Right atrium auricular region (tissue), 2 donors: ENCODE measurements around the gene COBL. TPM values are rescaled to one million over a fixed set of nuclear protein-coding genes. Genes with fewer than 3 reads are reported as not detected.

Experiments used
- DNase-seq: peaks from one replicate; pipeline ENCODE4 v3.0.0-alpha.2; 2019; ENCODE audit warnings: low spot score
- H3K27ac ChIP-seq, 2 donors: fragments of 200-600 bp; sonication (generic); 1 replicate in 1 of 2; 2 replicates in 1 of 2; pipeline ENCODE4 v1.5.1; 2016 to 2019
- H3K27me3 ChIP-seq, 2 donors: fragments of 200-600 bp; sonication (generic); one replicate each; pipeline versions ENCODE4 v1.5.1 to v1.6.0; 2017 to 2019
- H3K36me3 ChIP-seq: fragments of 200-600 bp; sonication (generic); one replicate; pipeline ENCODE4 v1.5.1; 2016
- H3K4me1 ChIP-seq, 2 donors: fragments of 200-600 bp; sonication (generic); one replicate each; pipeline versions ENCODE4 v1.5.1 to v1.6.0; 2017 to 2019
- H3K4me3 ChIP-seq, 2 donors: fragments of 200-600 bp; sonication (generic); 1 replicate in 1 of 2; 2 replicates in 1 of 2; pipeline ENCODE4 v1.5.1; 2017 to 2019; ENCODE audit warnings: mild to moderate bottlenecking in 1 of 2, moderate library complexity in 1 of 2
- H3K9me3 ChIP-seq, 2 donors: fragments of 200-600 bp; sonication (generic); one replicate each; pipeline ENCODE4 v1.5.1; 2019
- CTCF ChIP-seq, 2 donors: fragments of 200-600 bp; sonication (generic); IDR thresholded peaks; one replicate each; pipeline ENCODE4 v1.5.1; 2019; ENCODE audit warnings: antibody characterized with exemption in 2 of 2
- total RNA-seq, 2 donors: library from RNA; depleted of rRNA; stranded (reverse); fragments of >200 nt; gene quantifications; one replicate each; pipeline ENCODE4 v1.1.0, GENCODE V29; 2016

COBL gene
- total RNA-seq, 2 donors from 2014 or later = 26.3 to 31.4 TPM

- DNase-seq = no peak
- Histone ChIP-seq H3K4me3 (no peak overlapping the region), H3K27me3 (no peaks in the 10 kb centered on the region), H3K36me3 (no peaks in the 10 kb centered on the region), H3K4me1 (peaks cover 0 to 37% of the 10 kb centered on the region in 2 donors), H3K27ac (peak overlapping the region; percentile 53 to 74), H3K9me3 (no peaks in the 10 kb centered on the region)
- no peak for TF ChIP-seq CTCF (IDR thresholded peaks at IDR 0.05)
These were observed 52.8 kb downstream of the COBL start for GRCh38 chr7:51263631-51264484.

GRCh38 chr7:51262796-51263531 is 53.6 kb downstream of the COBL start:
- DNase-seq = no peak
- Histone ChIP-seq H3K9me3 (no peaks in the 10 kb centered on the region), H3K4me3 (no peak overlapping the region), H3K27ac (peak overlapping the region; percentile 53 to 74), H3K4me1 (peaks cover 0 to 37% of the 10 kb centered on the region in 2 donors), H3K27me3 (no peaks in the 10 kb centered on the region), H3K36me3 (no peaks in the 10 kb centered on the region)
- no peak for TF ChIP-seq CTCF (IDR thresholded peaks at IDR 0.05)

- DNase-seq = no peak
- H3K27ac ChIP-seq = peak overlapping the region; percentile 53 to 74
These were observed 54.4 kb downstream of the COBL start for GRCh38 chr7:51261950-51262795.

GRCh38 chr7:51261117-51261835 is 55.3 kb downstream of the COBL start:
- no peaks in the 10 kb centered on the region for H3K27me3 ChIP-seq
- no peaks in the 10 kb centered on the region for H3K9me3 ChIP-seq
- H3K36me3 ChIP-seq = no peaks in the 10 kb centered on the region
- peak overlapping the region in 1 of 2 donors; percentile 74 for H3K27ac ChIP-seq
- TF ChIP-seq CTCF (IDR thresholded peaks at IDR 0.05) = no peak
- DNase-seq = no peak
- no peak overlapping the region for H3K4me3 ChIP-seq
- H3K4me1 ChIP-seq = peaks cover 0 to 37% of the 10 kb centered on the region in 2 donors

More at GRCh38 chr7:51261950-51262795, 54.4 kb downstream of the COBL start:
- Histone ChIP-seq H3K4me3 (no peak overlapping the region), H3K9me3 (no peaks in the 10 kb centered on the region), H3K4me1 (peaks cover 0 to 37% of the 10 kb centered on the region in 2 donors), H3K36me3 (no peaks in the 10 kb centered on the region), H3K27me3 (no peaks in the 10 kb centered on the region)
- TF ChIP-seq CTCF (IDR thresholded peaks at IDR 0.05) = no peak

- no peaks in the 10 kb centered on the region for H3K27me3 ChIP-seq
- H3K4me3 ChIP-seq = no peak overlapping the region
- no peaks in the 10 kb centered on the region for H3K9me3 ChIP-seq
- DNase-seq = no peak
- TF ChIP-seq CTCF (IDR thresholded peaks at IDR 0.05) = no peak
- H3K36me3 ChIP-seq = no peaks in the 10 kb centered on the region
- peak overlapping the region in 1 of 2 donors; percentile 74 for H3K27ac ChIP-seq
- H3K4me1 ChIP-seq = peaks cover 0 to 43% of the 10 kb centered on the region in 2 donors
These were observed 56.1 kb downstream of the COBL start for GRCh38 chr7:51260516-51260915.
